ENCODE measurements around the gene RALGAPB. TPM values are rescaled to one million over a fixed set of nuclear protein-coding genes. Genes with fewer than 3 reads are reported as not detected.

RALGAPB gene
- total RNA-seq, 1 experiment from 2014 or later, result 24.0 TPM

- no peaks in the 10 kb centered on the region for H4K20me1 ChIP-seq (ENCODE audit: insufficient read depth)
- intact Hi-C loops (cut with micrococcal nuclease), result no loop called here
- no peaks in the 10 kb centered on the region for H3K9me3 ChIP-seq (ENCODE audit: control insufficient read depth in 1 of 2, insufficient read depth in 1 of 2, low read depth in 1 of 2, low read length in 2 of 2)
- TF ChIP-seq EGR1 (IDR thresholded peaks at IDR 0.05; ENCODE audit: low read depth), result no peak
- TF ChIP-seq ATF3 (IDR thresholded peaks at IDR 0.05), result no peak
- TF ChIP-seq REST (IDR thresholded peaks at IDR 0.05; ENCODE audit: low read depth), result no peak
- TF ChIP-seq FOSL1 (IDR thresholded peaks at IDR 0.05; ENCODE audit: low read depth), result no peak
- TF ChIP-seq POLR2A (IDR thresholded peaks at IDR 0.05; ENCODE audit: borderline replicate concordance, extremely low read depth, insufficient read depth, insufficient read length), result no peak
- TF ChIP-seq RAD21 (IDR thresholded peaks at IDR 0.05; ENCODE audit: low read depth), result no peak
- TF ChIP-seq POLR2AphosphoS5 (IDR thresholded peaks at IDR 0.05; ENCODE audit: low read depth, low read length), result no peak
- no peak for TF ChIP-seq SP1 (IDR thresholded peaks at IDR 0.05; ENCODE audit: low read depth)
- H3K79me2 ChIP-seq (ENCODE audit: insufficient read depth, low read length), result no peaks in the 10 kb centered on the region
- peaks cover 2 to 16% of the 10 kb centered on the region in 2 experiments; a peak in 2 of 4 replicates for H3K4me1 ChIP-seq (ENCODE audit: control insufficient read depth in 1 of 2, insufficient read depth in 2 of 2, low read length in 2 of 2)
- ChIA-PET RAD21 (ENCODE audit: low non-redundant PET in 1 of 2, low total read pairs in 2 of 2, uncharacterized antibody in 2 of 2, unreplicated experiment in 2 of 2) (no interaction called here), POLR2A (no interaction called here), CTCF (no interaction called here)
- no peaks in the 10 kb centered on the region for H3K27me3 ChIP-seq (ENCODE audit: insufficient read depth, low read length)
- ATAC-seq, result no peak
- H3K36me3 ChIP-seq (ENCODE audit: control insufficient read depth in 1 of 2, insufficient read depth in 2 of 2, low read length in 2 of 2), result no peaks in the 10 kb centered on the region
- H2AFZ ChIP-seq (ENCODE audit: low read depth, low read length, poor library complexity, severe bottlenecking), result no peak overlapping the region
- no peak for DNase-seq (ENCODE audit: low read depth, low spot score)
- no peak overlapping the region for H3K4me2 ChIP-seq (ENCODE audit: low read length)
- H3K9me2 ChIP-seq (ENCODE audit: insufficient read depth), result no peaks in the 10 kb centered on the region
- no peak overlapping the region for H3K27ac ChIP-seq (ENCODE audit: low read depth, low read length)
- BruUV-seq (replicated peaks), result no TSS peak
- no peak overlapping the region for H3K9ac ChIP-seq (ENCODE audit: low read length)
- no peak overlapping the region for H3K4me3 ChIP-seq (replicated peaks in 1 of 2; ENCODE audit: low read depth in 1 of 2, low read length in 2 of 2)
Observed at GRCh38 chr20:38617830-38618196, 145.2 kb downstream of the RALGAPB start.

All from HCT116 (cell line).